Hepatocyte (in vitro differentiated cells): ENCODE data around the gene PMEPA1.

ENCODE experiments used
- CTCF ChIP-seq: fragments of 200-600 bp; sonication (generic); IDR thresholded peaks from 2 replicates; pipeline ENCODE4 v1.5.1; 2016; ENCODE audit warnings: antibody characterized with exemption, mild to moderate bottlenecking; ENCODE audit not compliant: poor library complexity
- EZH2phosphoT487 ChIP-seq: fragments of 200-600 bp; sonication (generic); IDR thresholded peaks from one replicate; pipeline ENCODE4 v1.6.1; 2018; ENCODE audit warnings: antibody characterized with exemption, mild to moderate bottlenecking, low read depth, moderate library complexity; ENCODE audit not compliant: unreplicated experiment, severe bottlenecking

- TF ChIP-seq CTCF (no peak), EZH2phosphoT487 (no peak)
These were observed 100.0 kb downstream of the PMEPA1 start for GRCh38 chr20:57609842-57610167.
